OCI-LY7 (cell line): ENCODE measurements around the gene SPG7. TPM values are rescaled to one million over a fixed set of nuclear protein-coding genes. Genes with fewer than 3 reads are reported as not detected.

Experiments
- BruUV-seq: library from RNA; stranded (reverse); fragments of 400-500 nt; replicated peaks from 2 replicates; lab custom pipeline; 2021; lab: Mats Ljungman, UMichigan
- CTCF ChIA-PET: fragments of 300-600 bp; sonication (Branson Sonifier 250); formaldehyde crosslinking; loops from one replicate; lab custom pipeline; 2022; ENCODE audit warnings: antibody characterized with exemption; ENCODE audit not compliant: unreplicated experiment; lab: Charles Lee
- POLR2A ChIA-PET: fragments of 300-600 bp; sonication (Branson Sonifier 250); formaldehyde crosslinking; loops from one replicate; lab custom pipeline; 2022; ENCODE audit warnings: antibody characterized with exemption; lab: Charles Lee
- DNase-seq: peaks from one replicate; pipeline ENCODE4 v3.0.0-alpha.2; 2015; ENCODE audit warnings: low spot score
- H2AFZ ChIP-seq: fragments of 200-600 bp; sonication (generic), shearing (Covaris generic); 2 replicates; pipeline ENCODE4 v1.6.1; 2014; ENCODE audit warnings: mild to moderate bottlenecking, antibody characterized with exemption, low read length, moderate library complexity
- H3K27ac ChIP-seq: fragments of 200-600 bp; sonication (generic); 2 replicates; pipeline ENCODE4 v1.5.1; 2014; ENCODE audit warnings: mixed run types, low read depth, mild to moderate bottlenecking, moderate library complexity, low read length, inconsistent platforms; ENCODE audit not compliant: poor library complexity, severe bottlenecking
- H3K36me3 ChIP-seq: fragments of 200-600 bp; sonication (generic); 2 replicates; pipeline ENCODE4 v1.6.1; 2014; ENCODE audit warnings: mild to moderate bottlenecking, antibody characterized with exemption, low read length, moderate library complexity, mixed read lengths; ENCODE audit not compliant: insufficient read depth
- H3K4me1 ChIP-seq: fragments of 200-600 bp; sonication (generic); 2 replicates; pipeline ENCODE4 v1.5.1; 2014; ENCODE audit warnings: mild to moderate bottlenecking, low read length; ENCODE audit not compliant: insufficient read depth, poor library complexity, severe bottlenecking
- H3K4me2 ChIP-seq: fragments of 200-600 bp; sonication (generic); 2 replicates; pipeline ENCODE4 v1.6.1; 2014; ENCODE audit warnings: mild to moderate bottlenecking, low read length
- H3K4me3 ChIP-seq: fragments of 200-600 bp; sonication (generic); 2 replicates; pipeline ENCODE4 v1.5.1; 2014; ENCODE audit warnings: mild to moderate bottlenecking, low read depth, low read length; ENCODE audit not compliant: poor library complexity, severe bottlenecking
- H3K79me2 ChIP-seq: fragments of 200-600 bp; sonication (generic); 2 replicates; pipeline ENCODE4 v1.6.1; 2016; ENCODE audit warnings: low read depth, mild to moderate bottlenecking, low read length, moderate library complexity, mixed read lengths; ENCODE audit not compliant: insufficient read depth
- H3K9me2 ChIP-seq: fragments of 200-600 bp; sonication (generic); 2 replicates; pipeline ENCODE4 v1.6.1; 2016; ENCODE audit warnings: mild to moderate bottlenecking, low read length, mixed read lengths; ENCODE audit not compliant: insufficient read depth
- H3K9me3 ChIP-seq: fragments of 200-600 bp; sonication (generic); 2 replicates; pipeline ENCODE4 v1.6.1; 2014; ENCODE audit warnings: mild to moderate bottlenecking, mixed run types, low read length, mixed read lengths
- H4K20me1 ChIP-seq: fragments of 200-600 bp; sonication (generic); 2 replicates; pipeline ENCODE4 v1.6.1; 2014; ENCODE audit warnings: mild to moderate bottlenecking, antibody characterized with exemption, low read length, moderate library complexity, mixed read lengths; ENCODE audit not compliant: insufficient read depth
- CTCF ChIP-seq: fragments of 200-600 bp; sonication (generic); conservative IDR thresholded peaks from 2 replicates; pipeline ENCODE4 v1.5.1; 2014; ENCODE audit warnings: mild to moderate bottlenecking, antibody characterized with exemption, low read length, moderate library complexity, mixed read lengths
- EZH2phosphoT487 ChIP-seq: fragments of 200-600 bp; sonication (generic); IDR thresholded peaks from 2 replicates; pipeline ENCODE4 v1.6.1; 2018; ENCODE audit warnings: low read depth, borderline replicate concordance, mild to moderate bottlenecking, mixed run types, antibody characterized with exemption, low read length, moderate library complexity, mixed read lengths
- intact Hi-C: fragments of 100-400 bp; cut with micrococcal nuclease; formaldehyde crosslinking; loops from one replicate; pipeline ENCODE4 v1.10.0; 2022; ENCODE audit not compliant: unreplicated experiment
- total RNA-seq, 2 experiments: library from RNA; depleted of rRNA in 1 of 2; stranded (reverse); fragments of >200 nt in 1 of 2; shearing (Covaris generic) in 1 of 2; gene quantifications; 2 replicates each; pipeline ENCODE4 v1.2.3, GENCODE V29; 2014 to 2022

SPG7 gene
- total RNA-seq, 2 experiments from 2014 or later, result 92.7 to 121 TPM

DNA sequence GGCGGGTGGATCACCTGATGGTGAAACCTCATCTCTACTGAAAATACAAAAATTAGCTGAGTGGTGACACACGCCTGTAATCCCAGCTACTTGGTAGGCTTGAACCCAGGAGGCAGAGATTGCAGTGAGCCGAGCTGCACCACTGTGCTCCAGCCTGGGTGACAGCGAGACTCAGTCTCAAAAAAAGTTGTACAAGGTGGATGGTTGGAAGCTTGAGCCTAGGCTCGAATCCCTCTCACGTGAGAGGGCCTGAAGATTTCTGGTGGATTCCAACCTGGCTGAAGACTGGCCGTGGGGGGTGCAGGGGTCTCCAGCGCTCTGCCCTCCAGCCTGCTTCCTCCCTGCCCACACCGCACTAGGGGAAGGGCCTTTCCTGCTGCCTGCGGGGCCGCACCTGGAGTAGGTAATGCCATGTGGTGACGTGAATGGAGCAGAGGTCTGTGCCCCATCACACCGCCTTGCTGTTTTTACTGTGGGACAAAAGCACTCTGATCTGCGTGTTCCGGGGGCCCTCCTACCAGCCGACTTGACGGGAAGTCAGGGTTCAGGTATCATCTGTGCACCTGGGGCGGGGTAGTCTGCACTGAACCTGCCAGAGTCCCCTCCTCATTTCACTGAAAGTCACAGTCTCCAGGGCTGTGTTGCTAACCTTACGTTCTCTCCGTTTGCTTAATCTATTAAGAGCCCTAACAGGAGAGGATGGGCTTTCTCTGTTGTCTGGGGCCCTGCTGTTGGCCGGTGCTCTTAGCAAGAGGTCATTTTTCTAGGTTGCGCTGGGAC lies 56.5 kb downstream of the SPG7 start:
- Histone ChIP-seq H3K4me3 (peak overlapping the region; percentile 98), H3K27ac (peak overlapping the region; percentile 67), H3K9me2 (no peaks in the 10 kb centered on the region), H3K4me2 (peak overlapping the region; percentile 85), H3K79me2 (peaks cover 36% of the 10 kb centered on the region), H3K36me3 (peaks cover 50% of the 10 kb centered on the region), H3K4me1 (peaks cover 46% of the 10 kb centered on the region), H3K9me3 (no peaks in the 10 kb centered on the region), H2AFZ (no peak overlapping the region), H4K20me1 (peaks cover 33% of the 10 kb centered on the region)
- no peak for TF ChIP-seq EZH2phosphoT487
- CTCF ChIA-PET, result no interaction called here
- no TSS peak for BruUV-seq
- POLR2A ChIA-PET, result interaction anchor here (0.5 kb wide), 1 partner anchor 107 kb away, joined by 3 read pairs; no protein-coding TSS in a partner anchor
- DNase-seq, result peak; percentile 41
- intact Hi-C loops, result loop anchor here (5.0 kb wide), 2 partner anchors 77 to 93 kb away; partner anchors contain the start of genes CHMP1A and SPATA33

- ChIA-PET POLR2A (interaction anchor here (0.5 kb wide), 1 partner anchor 106 kb away, joined by 3 read pairs; no protein-coding TSS in a partner anchor), CTCF (no interaction called here)
- peaks cover 36% of the 10 kb centered on the region for H3K79me2 ChIP-seq
- H3K9me2 ChIP-seq, result no peaks in the 10 kb centered on the region
- no peak for TF ChIP-seq EZH2phosphoT487
- no peak for TF ChIP-seq CTCF
- DNase-seq, result no peak
- H3K4me3 ChIP-seq, result peak overlapping the region; percentile 98
- peaks cover 50% of the 10 kb centered on the region for H3K36me3 ChIP-seq
- intact Hi-C loops, result no loop called here
- peak overlapping the region; percentile 67 for H3K27ac ChIP-seq
- peaks cover 33% of the 10 kb centered on the region for H4K20me1 ChIP-seq
- peaks cover 45% of the 10 kb centered on the region for H3K4me1 ChIP-seq
- peak overlapping the region; percentile 85 for H3K4me2 ChIP-seq
- H3K9me3 ChIP-seq, result no peaks in the 10 kb centered on the region
- H2AFZ ChIP-seq, result no peak overlapping the region
- no TSS peak for BruUV-seq
Measured at GRCh38 chr16:89565256-89565505, 57.0 kb downstream of the SPG7 start.

DNA sequence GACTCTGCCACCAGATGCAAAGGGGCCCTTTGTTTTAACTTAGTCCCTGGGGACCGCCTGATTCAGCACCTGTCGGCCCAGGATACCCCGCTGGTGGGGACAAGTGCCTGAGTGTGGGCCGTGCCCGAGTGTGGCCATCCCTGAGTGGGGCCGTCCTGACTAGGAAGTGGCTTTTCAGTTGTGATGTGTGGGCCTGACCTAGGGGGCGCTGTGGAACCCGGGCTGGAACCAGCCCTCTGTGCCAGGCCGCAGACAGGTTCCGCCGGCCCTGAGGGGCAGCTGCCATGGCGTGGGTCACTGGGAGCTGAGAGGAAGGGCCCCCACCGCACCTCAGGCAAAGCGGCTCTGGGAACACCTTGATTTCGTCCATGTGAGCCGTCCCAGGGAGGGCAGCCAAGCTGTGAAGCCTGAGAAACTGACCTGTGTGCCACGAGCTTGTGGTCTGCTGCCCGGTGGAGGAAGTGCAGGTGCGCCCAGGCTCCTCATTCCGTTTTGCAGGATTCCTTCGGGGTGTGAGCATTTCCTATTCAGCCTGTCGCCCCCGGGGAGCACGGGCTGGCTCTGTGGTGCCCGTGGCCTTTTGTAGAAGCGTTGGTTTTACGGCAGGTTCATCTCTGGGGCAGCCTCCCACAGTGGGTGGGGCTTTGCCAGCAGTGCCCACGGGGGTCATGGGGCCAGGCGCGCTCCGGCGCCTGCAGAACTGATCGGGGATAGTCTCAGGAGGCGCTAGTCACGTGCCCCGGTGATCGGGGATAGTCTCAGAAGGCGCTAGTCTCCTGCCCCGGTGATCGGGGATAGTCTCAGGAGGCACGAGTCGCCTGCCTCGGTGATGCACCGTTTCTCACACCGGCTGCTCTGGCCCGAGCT lies 57.5 kb downstream of the SPG7 start:
- no TSS peak for BruUV-seq
- TF ChIP-seq EZH2phosphoT487 (no peak), CTCF (peak; percentile 89)
- POLR2A ChIA-PET, result no interaction called here
- H3K4me3 ChIP-seq, result peak overlapping the region; percentile 98
- H3K9me3 ChIP-seq, result no peaks in the 10 kb centered on the region
- CTCF ChIA-PET, result no interaction called here
- peaks cover 49% of the 10 kb centered on the region for H3K36me3 ChIP-seq
- H3K79me2 ChIP-seq, result peaks cover 34% of the 10 kb centered on the region
- H3K4me1 ChIP-seq, result peaks cover 45% of the 10 kb centered on the region
- H3K27ac ChIP-seq, result peak overlapping the region; percentile 67
- peaks cover 33% of the 10 kb centered on the region for H4K20me1 ChIP-seq
- H3K9me2 ChIP-seq, result no peaks in the 10 kb centered on the region
- H2AFZ ChIP-seq, result no peak overlapping the region
- intact Hi-C loops, result no loop called here
- peak; percentile 75 for DNase-seq
- peak overlapping the region; percentile 85 for H3K4me2 ChIP-seq
